GM18867 (cell line): ENCODE results near the gene IFNL3.

Experiments used
- ATAC-seq: cut with Tn5 transposase; IDR thresholded peaks from one replicate; pipeline ENCODE4 v1.9.1; 2021; ENCODE audit warnings: mild to moderate bottlenecking, moderate library complexity; ENCODE audit not compliant: unreplicated experiment

Gene IFNL3

GRCh38 chr19:39194832-39195542 lies 49.8 kb downstream of the IFNL3 start:
- ATAC-seq = no peak

GRCh38 chr19:39193803-39194202 lies 51.0 kb downstream of the IFNL3 start:
- ATAC-seq = no peak
